A549 (cell line): ENCODE results near the gene PCDHGA6. TPM values are rescaled to one million over a fixed set of nuclear protein-coding genes. Genes with fewer than 3 reads are reported as not detected.

Source experiments
- ATAC-seq, 2 experiments: fragments of 200-7000 bp in 1 of 2; fragments of >200 bp in 1 of 2; cut with Nextera tagmentation in 1 of 2; cut with Tn5 transposase in 1 of 2; 3 replicates each; pipeline versions ENCODE4 v1.8.0 to v1.9.1; 2018 to 2020; ENCODE audit warnings: mild to moderate bottlenecking in 1 of 2, moderate library complexity in 1 of 2
- CTCF ChIA-PET: fragments of 300-600 bp; sonication (Branson Sonifier 250); formaldehyde crosslinking; extraction: SDS; loops from one replicate; lab custom pipeline; 2021; ENCODE audit warnings: antibody characterized with exemption, inconsistent platforms; lab: Yijun Ruan, JAX
- POLR2A ChIA-PET: fragments of 350-600 bp; formaldehyde crosslinking; extraction: SDS; loops from one replicate; lab custom pipeline; 2021; ENCODE audit warnings: antibody characterized with exemption, inconsistent platforms; lab: Yijun Ruan, JAX
- DNase-seq, 2 experiments: peaks; one replicate each; pipeline versions ENCODE4 v3.0.0 to v3.0.0-alpha.2; 2011 to 2016; ENCODE audit warnings: low read depth in 1 of 2, low spot score in 1 of 2
- FAIRE-seq: peaks from 2 replicates; lab custom pipeline; 2011; peaks lifted over from hg19 to GRCh38; lab: Jason Lieb, UNC
- H3K27ac ChIP-seq, 2 experiments: fragments of >200 bp; sonication (Bioruptor Twin); formaldehyde crosslinking; 3 replicates each; pipeline ENCODE4 v1.5.1; 2016 to 2017
- H3K4me1 ChIP-seq: fragments of >200 bp; sonication (Bioruptor Twin); formaldehyde crosslinking; 3 replicates; pipeline ENCODE4 v1.6.1; 2016
- H3K4me2 ChIP-seq: fragments of >200 bp; sonication (Bioruptor Twin); formaldehyde crosslinking; 3 replicates; pipeline ENCODE4 v1.6.1; 2016
- H3K4me3 ChIP-seq: fragments of >200 bp; sonication (Bioruptor Twin); formaldehyde crosslinking; 3 replicates; pipeline ENCODE4 v1.5.1; 2016
- H3K9me3 ChIP-seq: fragments of >200 bp; sonication (Bioruptor Twin); formaldehyde crosslinking; 3 replicates; pipeline ENCODE4 v1.6.1; 2016
- CBX2 ChIP-seq: fragments of 200-600 bp; sonication (generic); IDR thresholded peaks from 2 replicates; pipeline ENCODE4 v1.6.1; 2016; ENCODE audit warnings: low read depth, mild to moderate bottlenecking, borderline replicate concordance
- CHD2 ChIP-seq: fragments of 150-350 bp; IDR thresholded peaks from 2 replicates; pipeline ENCODE4 v1.6.1; 2014; ENCODE audit warnings: low read length; ENCODE audit not compliant: partially characterized antibody
- CTCF ChIP-seq: fragments of >200 bp; sonication (Bioruptor Twin); formaldehyde crosslinking; IDR thresholded peaks from 3 replicates; pipeline ENCODE4 v1.5.1; 2016
- E2F6 ChIP-seq: IDR thresholded peaks from 2 replicates; pipeline ENCODE4 v1.6.1; 2012; ENCODE audit warnings: low read depth, borderline replicate concordance
- EP300 ChIP-seq, 2 experiments: fragments of >200 bp; sonication (Bioruptor Twin); formaldehyde crosslinking; IDR thresholded peaks; 2 replicates in 1 of 2; 3 replicates in 1 of 2; pipeline ENCODE4 v1.6.1; 2016 to 2017
- GATA3 ChIP-seq: IDR thresholded peaks from 2 replicates; pipeline ENCODE4 v1.6.1; 2012; ENCODE audit warnings: borderline replicate concordance
- HES2 ChIP-seq: fragments of >200 bp; sonication (Bioruptor Twin); formaldehyde crosslinking; IDR thresholded peaks from 2 replicates; pipeline ENCODE4 v1.6.1; 2016
- HMGXB4 ChIP-seq: fragments of 250-450 bp; sonication (Bioruptor Pico); IDR thresholded peaks from 2 replicates; pipeline ENCODE4 v1.5.0; 2021; ENCODE audit warnings: mild to moderate bottlenecking, moderate library complexity, borderline replicate concordance
- HOXA7 ChIP-seq: fragments of 250-450 bp; sonication (Bioruptor Pico); IDR thresholded peaks from 2 replicates; pipeline ENCODE4 v1.5.0; 2020; ENCODE audit warnings: mild to moderate bottlenecking, moderate library complexity
- HOXB13 ChIP-seq: fragments of 250-450 bp; sonication (Bioruptor Pico); IDR thresholded peaks from 2 replicates; pipeline ENCODE4 v1.5.0; 2020; ENCODE audit warnings: low read depth, mild to moderate bottlenecking, moderate library complexity
- HOXB5 ChIP-seq: fragments of 250-450 bp; sonication (Bioruptor Pico); IDR thresholded peaks from 2 replicates; pipeline ENCODE4 v1.5.0; 2020; ENCODE audit warnings: mild to moderate bottlenecking, moderate library complexity
- MAFK ChIP-seq: fragments of 450-650 bp; IDR thresholded peaks from 2 replicates; pipeline ENCODE4 v1.6.1; 2014; ENCODE audit not compliant: partially characterized antibody
- MAZ ChIP-seq: fragments of 150-350 bp; IDR thresholded peaks from 2 replicates; pipeline ENCODE4 v1.6.1; 2014; ENCODE audit warnings: antibody characterized with exemption, low read depth, low read length, borderline replicate concordance
- NPAS2 ChIP-seq: fragments of 250-450 bp; sonication (Bioruptor Pico); IDR thresholded peaks from 2 replicates; pipeline ENCODE4 v1.8.0; 2022; ENCODE audit warnings: mild to moderate bottlenecking, moderate library complexity, borderline replicate concordance
- POLR2A ChIP-seq: IDR thresholded peaks from 2 replicates; pipeline ENCODE4 v1.6.1; 2012; ENCODE audit warnings: mild to moderate bottlenecking, low read length
- RAD21 ChIP-seq, 2 experiments: fragments of >200 bp in 1 of 2; sonication (Bioruptor Twin) in 1 of 2; formaldehyde crosslinking in 1 of 2; IDR thresholded peaks in 1 of 2; conservative IDR thresholded peaks in 1 of 2; 2 replicates in 1 of 2; 3 replicates in 1 of 2; pipeline ENCODE4 v1.6.1; 2012 to 2018; ENCODE audit warnings: inconsistent platforms in 1 of 2
- RNF2 ChIP-seq: fragments of 200-600 bp; sonication (generic); IDR thresholded peaks from 2 replicates; pipeline ENCODE4 v1.6.1; 2016; ENCODE audit warnings: low read depth, mild to moderate bottlenecking, antibody characterized with exemption, moderate library complexity, borderline replicate concordance
- SMC3 ChIP-seq: fragments of >200 bp; sonication (Bioruptor Twin); formaldehyde crosslinking; IDR thresholded peaks from 3 replicates; pipeline ENCODE4 v1.6.1; 2018; ENCODE audit warnings: inconsistent platforms
- TP53 ChIP-seq: fragments of 250-450 bp; sonication (Bioruptor Pico); IDR thresholded peaks from 2 replicates; pipeline ENCODE4 v1.5.0; 2021; ENCODE audit warnings: mild to moderate bottlenecking, moderate library complexity
- WGBS: methylation state at CpG from one replicate; pipeline ENCODE4 v1.1.6; 2017; ENCODE audit errors: missing lambda C conversion rate; 5-methylcytosine and 5-hydroxymethylcytosine counted together
- polyA plus RNA-seq, 4 experiments: library from polyadenylated mRNA; depleted of rRNA in 3 of 4; stranded (reverse); fragments of >200 nt; fragmentation: RNase III in 1 of 4; extraction: RNeasy Plus Mini Kit Qiagen cat#74134 plus additional on column Dnase treatment in 1 of 4; gene quantifications; 2 replicates in 3 of 4; 3 replicates in 1 of 4; pipeline ENCODE4 v1.2.3, GENCODE V29; 2011 to 2017

Gene PCDHGA6
- polyA plus RNA-seq, 2 of the 4 experiments (the other 2 are of a cell fraction), result 0.23 to 1.0 TPM

GRCh38 chr5:141349917-141350619 lies 23.6 kb upstream of the PCDHGA6 start, which contains the start of gene PCDHGB1:
PCDHGB1 (plus strand) TSS chr5:141350099; CDS start chr5:141350261, 162 bp downstream.
- ChIA-PET POLR2A (interaction anchor here (1.0 to 1.9 kb wide), 5 partner anchors 11 to 214 kb away, joined by 3 to 7 read pairs (median 4); partner anchors contain the start of genes PCDHGA1, PCDHGA2 and TAF7), CTCF (interaction anchor here (0.7 to 4.4 kb wide), 31 partner anchors 10 to 269 kb away, joined by 3 to 25 read pairs (median 6); partner anchors contain the start of genes DIAPH1, PCDHB11, PCDHB6 and PCDHGA1)
- WGBS, result 9% methylated on average over 29 of the region's 29 CpGs
- FAIRE-seq, result no peak
- Histone ChIP-seq H3K4me1 (no peaks in the 10 kb centered on the region), H3K4me3 (peak within 1 kb of the TSS; percentile 45), H3K4me2 (peak within 1 kb of the TSS; percentile 69), H3K9me3 (peaks cover 28% of the 10 kb centered on the region), H3K27ac (peak within 1 kb of the TSS; percentile 24 to 73; a peak in 5 of 6 replicates)
- peak; percentile 99 for ATAC-seq
- TF ChIP-seq POLR2A (peak; percentile 28), E2F6 (no peak), HOXB5 (CRISPR knock-in tag) (no peak), HMGXB4 (CRISPR knock-in tag) (no peak), CHD2 (peak; percentile 14), MAFK (no peak), CTCF (peak; percentile 75), MAZ (no peak), RAD21 (conservative IDR thresholded peaks at IDR 0.05 in 1 of 2, IDR thresholded peaks at IDR 0.05 in 1 of 2) (peak; percentile 71 to 73), SMC3 (peak; percentile 60), HOXA7 (CRISPR knock-in tag) (no peak), RNF2 (no peak)
- peak; percentile 80 to 87 for DNase-seq

GRCh38 chr5:141351591-141351990 lies 22.1 kb upstream of the PCDHGA6 start:
- no peak for DNase-seq
- Histone ChIP-seq H3K9me3 (peaks cover 31% of the 10 kb centered on the region), H3K27ac (no peak overlapping the region), H3K4me2 (no peak overlapping the region), H3K4me1 (no peaks in the 10 kb centered on the region), H3K4me3 (no peak overlapping the region)
- WGBS, result 93% methylated on average over 23 of the region's 36 CpGs
- ChIA-PET CTCF (interaction anchor here (0.6 to 4.4 kb wide), 8 partner anchors 13 to 215 kb away, joined by 3 to 21 read pairs (median 8); partner anchors contain the start of genes PCDHGA2, PCDHGA5, PCDHGA7 and PCDHGB3), POLR2A (no interaction called here)
- TF ChIP-seq EP300 (IDR thresholded peaks at IDR 0.05), result no peak
- no peak for TF ChIP-seq CBX2
- TF ChIP-seq HES2, result no peak
- no peak for TF ChIP-seq TP53 (CRISPR knock-in tag)
- TF ChIP-seq HOXB13 (CRISPR knock-in tag), result no peak
- TF ChIP-seq NPAS2 (CRISPR knock-in tag), result no peak
- no peak for TF ChIP-seq GATA3
- no peak for ATAC-seq
- no peak for FAIRE-seq
